ENCODE measurements around the gene PLK5.
"Not testable (repeated sequence)": the region's sequence is repeated elsewhere in the genome, so short reads cannot be mapped to it uniquely, and the experiment has no call there.

DNA sequence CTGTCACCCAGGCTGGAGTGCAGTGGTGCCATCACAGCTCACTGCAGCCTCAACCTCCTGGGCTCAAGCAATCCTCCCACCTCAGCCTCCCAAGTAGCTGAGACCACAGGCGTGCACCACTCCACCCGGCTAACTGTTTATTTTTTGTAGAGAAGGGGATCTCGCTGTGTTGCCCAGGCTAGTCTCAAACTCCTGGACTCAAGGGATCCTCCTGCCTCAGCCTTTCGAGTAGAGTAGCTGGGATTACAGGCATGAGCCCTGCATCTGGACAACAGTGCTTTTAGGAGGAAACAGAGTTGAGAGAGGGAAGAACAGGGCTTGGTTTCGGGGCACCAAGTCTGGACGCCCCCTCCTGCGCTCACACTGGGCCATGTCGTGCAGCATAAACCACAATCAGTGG, 4.1 kb upstream of the PLK5 start:
- TF ChIP-seq, protein P1, sequence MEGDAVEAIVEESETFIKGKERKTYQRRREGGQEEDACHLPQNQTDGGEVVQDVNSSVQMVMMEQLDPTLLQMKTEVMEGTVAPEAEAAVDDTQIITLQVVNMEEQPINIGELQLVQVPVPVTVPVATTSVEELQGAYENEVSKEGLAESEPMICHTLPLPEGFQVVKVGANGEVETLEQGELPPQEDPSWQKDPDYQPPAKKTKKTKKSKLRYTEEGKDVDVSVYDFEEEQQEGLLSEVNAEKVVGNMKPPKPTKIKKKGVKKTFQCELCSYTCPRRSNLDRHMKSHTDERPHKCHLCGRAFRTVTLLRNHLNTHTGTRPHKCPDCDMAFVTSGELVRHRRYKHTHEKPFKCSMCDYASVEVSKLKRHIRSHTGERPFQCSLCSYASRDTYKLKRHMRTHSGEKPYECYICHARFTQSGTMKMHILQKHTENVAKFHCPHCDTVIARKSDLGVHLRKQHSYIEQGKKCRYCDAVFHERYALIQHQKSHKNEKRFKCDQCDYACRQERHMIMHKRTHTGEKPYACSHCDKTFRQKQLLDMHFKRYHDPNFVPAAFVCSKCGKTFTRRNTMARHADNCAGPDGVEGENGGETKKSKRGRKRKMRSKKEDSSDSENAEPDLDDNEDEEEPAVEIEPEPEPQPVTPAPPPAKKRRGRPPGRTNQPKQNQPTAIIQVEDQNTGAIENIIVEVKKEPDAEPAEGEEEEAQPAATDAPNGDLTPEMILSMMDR (IDR thresholded peaks at IDR 0.05), result not testable (repeated sequence)
- TF ChIP-seq EP300 (IDR thresholded peaks at IDR 0.05); POLR2A (IDR thresholded peaks at IDR 0.05; ENCODE audit: low read depth): not testable (repeated sequence)

Data from esophagus muscularis mucosa (tissue), 4 donors.